Embryonic facial prominence (tissue), 1 donor: ENCODE data around the gene ROBO2.
A peak's percentile ranks its signal among the peaks of the same experiment; 100 is the strongest.

Experiments
- DNase-seq: peaks from one replicate; pipeline ENCODE4 v3.0.0-alpha.2; 2016; ENCODE audit errors: extremely low spot score

Gene ROBO2

GRCh38 chr3:77039606-77040171 lies at the start of gene ROBO2:
ROBO2 (plus strand) TSS chr3:77040099; CDS start chr3:77040786, 687 bp downstream.
- DNase-seq, result peak; percentile 39

- DNase-seq, result no peak
These were observed 49.3 kb upstream of the ROBO2 start for GRCh38 chr3:76990606-76991005.

- no peak for DNase-seq
These were observed 48.7 kb upstream of the ROBO2 start for GRCh38 chr3:76991165-76991564.

- no peak for DNase-seq
These were observed 42.2 kb upstream of the ROBO2 start for GRCh38 chr3:76997733-76998132.

GRCh38 chr3:76998555-76998954 lies 41.3 kb upstream of the ROBO2 start:
- DNase-seq, result no peak

GRCh38 chr3:77001062-77001701 lies 38.7 kb upstream of the ROBO2 start:
- no peak for DNase-seq

GRCh38 chr3:77014226-77014625 lies 25.7 kb upstream of the ROBO2 start:
- no peak for DNase-seq

GRCh38 chr3:77025471-77025870 lies 14.4 kb upstream of the ROBO2 start:
- DNase-seq, result no peak

GRCh38 chr3:77026904-77027634 lies 12.8 kb upstream of the ROBO2 start:
- DNase-seq, result no peak

- DNase-seq, result no peak
These were observed 11.9 kb upstream of the ROBO2 start for GRCh38 chr3:77028005-77028404.

GRCh38 chr3:77038468-77038929 lies 1.4 kb upstream of the ROBO2 start:
- DNase-seq, result peak; percentile 88

- DNase-seq, result peak; percentile 29
These were observed 831 bp upstream of the ROBO2 start for GRCh38 chr3:77038930-77039605.

- no peak for DNase-seq
These were observed 317 bp downstream of the ROBO2 start for GRCh38 chr3:77040216-77040615.

- DNase-seq, result no peak
These were observed 1.2 kb downstream of the ROBO2 start for GRCh38 chr3:77040926-77041722.

- DNase-seq, result no peak
These were observed 1.9 kb downstream of the ROBO2 start for GRCh38 chr3:77041811-77042210.

GRCh38 chr3:77042343-77042742 lies 2.4 kb downstream of the ROBO2 start:
- DNase-seq, result no peak

GRCh38 chr3:77042882-77043281 lies 3.0 kb downstream of the ROBO2 start:
- no peak for DNase-seq

- no peak for DNase-seq
These were observed 5.8 kb downstream of the ROBO2 start for GRCh38 chr3:77045686-77046085.

- no peak for DNase-seq
These were observed 8.3 kb downstream of the ROBO2 start for GRCh38 chr3:77048186-77048585.

GRCh38 chr3:77051591-77051990 lies 11.7 kb downstream of the ROBO2 start:
- no peak for DNase-seq

- DNase-seq, result no peak
These were observed 12.2 kb downstream of the ROBO2 start for GRCh38 chr3:77052051-77052501.
